Measurements from ENCODE around the gene SERHL2.
"Not testable (repeated sequence)": the region's sequence is repeated elsewhere in the genome, so short reads cannot be mapped to it uniquely, and the experiment has no call there.

The SERHL2 gene

GRCh38 chr22:42564699-42565098 is 10.9 kb downstream of the SERHL2 start:
- no peak for TF ChIP-seq CTCF (IDR thresholded peaks at IDR 0.05; ENCODE audit: borderline replicate concordance, control extremely low read depth, extremely low read depth, insufficient read depth, missing control alignments)
- no peak for DNase-seq (ENCODE audit: low spot score)
- in situ Hi-C loops (cut with MboI; ENCODE audit: low sequenced_read_pairs, unreplicated experiment): no loop called here

- peak; percentile 8 for DNase-seq (ENCODE audit: low spot score)
- TF ChIP-seq CTCF (IDR thresholded peaks at IDR 0.05; ENCODE audit: borderline replicate concordance, control extremely low read depth, extremely low read depth, insufficient read depth, missing control alignments): no peak
Observed at GRCh38 chr22:42565956-42566355, 12.2 kb downstream of the SERHL2 start.

GRCh38 chr22:42567950-42568349 is 14.2 kb downstream of the SERHL2 start:
- DNase-seq (ENCODE audit: low spot score): not testable (repeated sequence)

More at GRCh38 chr22:42565956-42566355, 12.2 kb downstream of the SERHL2 start:
- in situ Hi-C loops (cut with MboI; ENCODE audit: low sequenced_read_pairs, unreplicated experiment): no loop called here

GRCh38 chr22:42570580-42570979 is 16.8 kb downstream of the SERHL2 start:
- DNase-seq (ENCODE audit: low spot score); in situ Hi-C loops (cut with MboI; ENCODE audit: low sequenced_read_pairs, unreplicated experiment): not testable (repeated sequence)

More at GRCh38 chr22:42567950-42568349, 14.2 kb downstream of the SERHL2 start:
- in situ Hi-C loops (cut with MboI; ENCODE audit: low sequenced_read_pairs, unreplicated experiment): not testable (repeated sequence)

- DNase-seq (ENCODE audit: low spot score); in situ Hi-C loops (cut with MboI; ENCODE audit: low sequenced_read_pairs, unreplicated experiment): not testable (repeated sequence)
Observed at GRCh38 chr22:42571068-42571467, 17.3 kb downstream of the SERHL2 start.

- in situ Hi-C loops (cut with MboI; ENCODE audit: low sequenced_read_pairs, unreplicated experiment); DNase-seq (ENCODE audit: low spot score): not testable (repeated sequence)
Observed at GRCh38 chr22:42574046-42574445, 20.3 kb downstream of the SERHL2 start.

GRCh38 chr22:42574468-42574867 is 20.7 kb downstream of the SERHL2 start:
- in situ Hi-C loops (cut with MboI; ENCODE audit: low sequenced_read_pairs, unreplicated experiment); DNase-seq (ENCODE audit: low spot score): not testable (repeated sequence)

- in situ Hi-C loops (cut with MboI; ENCODE audit: low sequenced_read_pairs, unreplicated experiment); DNase-seq (ENCODE audit: low spot score): not testable (repeated sequence)
Observed at GRCh38 chr22:42575996-42576574, 22.3 kb downstream of the SERHL2 start.

- in situ Hi-C loops (cut with MboI; ENCODE audit: low sequenced_read_pairs, unreplicated experiment): not testable (repeated sequence)
Observed at GRCh38 chr22:42577141-42577540, 23.4 kb downstream of the SERHL2 start.

GRCh38 chr22:42577623-42578240 is 24.0 kb downstream of the SERHL2 start:
- in situ Hi-C loops (cut with MboI; ENCODE audit: low sequenced_read_pairs, unreplicated experiment): no loop called here
- no peak for TF ChIP-seq CTCF (IDR thresholded peaks at IDR 0.05; ENCODE audit: borderline replicate concordance, control extremely low read depth, extremely low read depth, insufficient read depth, missing control alignments)
- no peak for DNase-seq (ENCODE audit: low spot score)

More at GRCh38 chr22:42577141-42577540, 23.4 kb downstream of the SERHL2 start:
- DNase-seq (ENCODE audit: low spot score): not testable (repeated sequence)

- in situ Hi-C loops (cut with MboI; ENCODE audit: low sequenced_read_pairs, unreplicated experiment); DNase-seq (ENCODE audit: low spot score): not testable (repeated sequence)
Observed at GRCh38 chr22:42580040-42580439, 26.3 kb downstream of the SERHL2 start.

GRCh38 chr22:42581194-42581761 is 27.5 kb downstream of the SERHL2 start:
- in situ Hi-C loops (cut with MboI; ENCODE audit: low sequenced_read_pairs, unreplicated experiment); DNase-seq (ENCODE audit: low spot score): not testable (repeated sequence)
